H1 (cell line): Measurements from ENCODE around the gene FOXRED1. TPM values are rescaled to one million over a fixed set of nuclear protein-coding genes. Genes with fewer than 3 reads are reported as not detected.

Source experiments
- ATF3 ChIP-seq: IDR thresholded peaks from 2 replicates; pipeline ENCODE4 v1.6.1; 2011; ENCODE audit warnings: low read depth, mild to moderate bottlenecking, low read length; ENCODE audit not compliant: insufficient read depth
- CEBPB ChIP-seq: IDR thresholded peaks from 2 replicates; pipeline ENCODE4 v1.6.1; 2012; ENCODE audit warnings: low read depth, low read length
- ZNF274 ChIP-seq: IDR thresholded peaks from 2 replicates; pipeline ENCODE4 v1.7.0; 2012; ENCODE audit warnings: low read length, borderline replicate concordance; ENCODE audit errors: extremely low read depth
- polyA plus RNA-seq, 7 experiments: library from polyadenylated mRNA; depleted of rRNA in 3 of 7; stranded (reverse) in 5 of 7; unstranded in 2 of 7; fragments of >200 nt in 5 of 7; fragments of 200-250 nt in 2 of 7; gene quantifications; 1 replicate in 5 of 7; 2 replicates in 1 of 7; 4 replicates in 1 of 7; pipeline versions ENCODE4 v1.2.1 to v1.2.3, GENCODE V29; 2011 to 2013; ENCODE audit warnings: missing spikeins in 2 of 7, mixed read lengths in 2 of 7
- total RNA-seq: library from RNA; stranded (reverse); fragmentation: NEBNext Ultra II Directional; extraction: Animal tissue kit (Norgen Biotek cat#: 25700); gene quantifications from 2 replicates; pipeline ENCODE4 v1.2.1, GENCODE V29; 2021

The FOXRED1 gene
- total and polyA plus RNA-seq, 2 of the 8 experiments (the other 6 are each of a cell fraction or from before 2014, with no cell fraction given): 48.8 to 99.4 TPM

- TF ChIP-seq ATF3 (no peak), CEBPB (no peak), ZNF274 (no peak)
These were observed 10.2 kb downstream of the FOXRED1 start (continued) for GRCh38 chr11:126279191-126279590.
